HCT116 (cell line): ENCODE measurements around the gene MICOS13. TPM values are rescaled to one million over a fixed set of nuclear protein-coding genes. Genes with fewer than 3 reads are reported as not detected.
A peak's percentile ranks its signal among the peaks of the same experiment; 100 is the strongest.

Experiments used
- ATAC-seq: fragments of 200-7000 bp; cut with Tn5 transposase; 2 replicates; pipeline ENCODE4 v1.9.1; 2020; ENCODE audit warnings: mild to moderate bottlenecking, moderate library complexity
- BruUV-seq: library from RNA; stranded (reverse); fragments of 400-500 nt; replicated peaks from 2 replicates; lab custom pipeline; 2021; lab: Mats Ljungman, UMichigan
- CTCF ChIA-PET: fragments of 300-600 bp; sonication (Branson Sonifier 250); formaldehyde crosslinking; loops from one replicate; lab custom pipeline; 2021; ENCODE audit warnings: antibody characterized with exemption; lab: Charles Lee
- POLR2A ChIA-PET: fragments of 300-600, 350-600 bp; sonication (Branson Sonifier 250); formaldehyde crosslinking; loops from one replicate; lab custom pipeline; 2021; ENCODE audit warnings: antibody characterized with exemption; lab: Charles Lee
- RAD21 ChIA-PET, 2 experiments: fragments of 300-600 bp; sonication (Branson Sonifier 250); formaldehyde crosslinking; loops; one replicate each; lab custom pipeline; 2023; ENCODE audit warnings: low total read pairs in 2 of 2; ENCODE audit not compliant: uncharacterized antibody in 2 of 2, unreplicated experiment in 2 of 2, low non-redundant PET in 1 of 2; lab: Charles Lee
- DNase-seq: peaks from one replicate; pipeline ENCODE4 v3.0.0-alpha.2; 2010; ENCODE audit warnings: low read depth, low spot score
- H2AFZ ChIP-seq: fragments of 200-600 bp; shearing (Covaris generic), sonication (generic); 2 replicates; pipeline ENCODE4 v1.6.1; 2017; ENCODE audit warnings: low read depth, mixed run types, mixed read lengths, antibody characterized with exemption, low read length; ENCODE audit not compliant: poor library complexity, severe bottlenecking
- H3K27ac ChIP-seq: 2 replicates; pipeline ENCODE4 v1.5.1; 2012; ENCODE audit warnings: low read depth, low read length
- H3K27me3 ChIP-seq: fragments of 200-600 bp; sonication (generic); 2 replicates; pipeline ENCODE4 v1.6.1; 2016; ENCODE audit warnings: mixed run types, low read length, mixed read lengths; ENCODE audit not compliant: insufficient read depth
- H3K36me3 ChIP-seq, 2 experiments: fragments of 200-500 bp in 1 of 2; fragments of 200-600 bp in 1 of 2; sonication (Bioruptor generic) in 1 of 2; sonication (generic) in 1 of 2; 2 replicates each; pipeline versions ENCODE4 v1.5.1 to v1.6.1; 2014 to 2016; ENCODE audit warnings: low read length in 2 of 2, inconsistent platforms in 1 of 2, mixed read lengths in 1 of 2, mixed run types in 1 of 2; ENCODE audit not compliant: insufficient read depth in 2 of 2, control insufficient read depth in 1 of 2
- H3K4me1 ChIP-seq, 2 experiments: fragments of 200-600 bp in 1 of 2; sonication (generic) in 1 of 2; 2 replicates each; pipeline versions ENCODE4 v1.5.1 to v1.6.1; 2012 to 2017; ENCODE audit warnings: low read length in 2 of 2, inconsistent platforms in 1 of 2, mild to moderate bottlenecking in 1 of 2, mixed read lengths in 1 of 2, mixed run types in 1 of 2, moderate library complexity in 1 of 2; ENCODE audit not compliant: insufficient read depth in 2 of 2, control insufficient read depth in 1 of 2
- H3K4me2 ChIP-seq: fragments of 200-600 bp; sonication (generic); 2 replicates; pipeline ENCODE4 v1.6.1; 2017; ENCODE audit warnings: mixed run types, low read length, mixed read lengths
- H3K4me3 ChIP-seq, 2 experiments: fragments of 200-600 bp in 1 of 2; sonication (generic) in 1 of 2; replicated peaks in 1 of 2; 2 replicates each; pipeline ENCODE4 v1.5.1; 2011 to 2016; ENCODE audit warnings: low read length in 2 of 2, control low read depth in 1 of 2, low read depth in 1 of 2, mild to moderate bottlenecking in 1 of 2, mixed read lengths in 1 of 2, mixed run types in 1 of 2
- H3K79me2 ChIP-seq: fragments of 200-600 bp; sonication (generic); 2 replicates; pipeline ENCODE4 v1.6.1; 2017; ENCODE audit warnings: mild to moderate bottlenecking, mixed run types, low read length, moderate library complexity, mixed read lengths; ENCODE audit not compliant: insufficient read depth
- H3K9ac ChIP-seq: fragments of 200-600 bp; sonication (generic); 2 replicates; pipeline ENCODE4 v1.6.1; 2016; ENCODE audit warnings: low read length, mixed read lengths
- H3K9me2 ChIP-seq: fragments of 200-600 bp; sonication (generic), shearing (Covaris generic); 2 replicates; pipeline ENCODE4 v1.6.1; 2017; ENCODE audit warnings: mixed run types, mild to moderate bottlenecking, moderate library complexity; ENCODE audit not compliant: insufficient read depth
- H3K9me3 ChIP-seq, 2 experiments: fragments of 200-500 bp in 1 of 2; fragments of 200-600 bp in 1 of 2; sonication (Bioruptor generic) in 1 of 2; sonication (generic) in 1 of 2; 2 replicates each; pipeline ENCODE4 v1.6.1; 2014 to 2017; ENCODE audit warnings: low read length in 2 of 2, mixed read lengths in 2 of 2, inconsistent platforms in 1 of 2, low read depth in 1 of 2, mild to moderate bottlenecking in 1 of 2, mixed run types in 1 of 2, moderate library complexity in 1 of 2; ENCODE audit not compliant: control insufficient read depth in 1 of 2, insufficient read depth in 1 of 2
- H4K20me1 ChIP-seq: fragments of 200-600 bp; sonication (generic), shearing (Covaris generic); 2 replicates; pipeline ENCODE4 v1.6.1; 2017; ENCODE audit warnings: mixed run types, mild to moderate bottlenecking, moderate library complexity; ENCODE audit not compliant: insufficient read depth
- CEBPB ChIP-seq: IDR thresholded peaks from 2 replicates; pipeline ENCODE4 v1.6.1; 2012; ENCODE audit warnings: low read depth
- EGR1 ChIP-seq: IDR thresholded peaks from 2 replicates; pipeline ENCODE4 v1.6.1; 2012; ENCODE audit warnings: low read depth
- ELF1 ChIP-seq: IDR thresholded peaks from 2 replicates; pipeline ENCODE4 v1.6.1; 2012; ENCODE audit warnings: low read depth, borderline replicate concordance
- EZH2phosphoT487 ChIP-seq: fragments of 200-600 bp; IDR thresholded peaks from 2 replicates; pipeline ENCODE4 v1.6.1; 2018; ENCODE audit warnings: antibody characterized with exemption, borderline replicate concordance
- FOSL1 ChIP-seq: IDR thresholded peaks from 2 replicates; pipeline ENCODE4 v1.6.1; 2012; ENCODE audit warnings: low read depth
- POLR2A ChIP-seq: IDR thresholded peaks from 2 replicates; pipeline ENCODE4 v1.7.0; 2011; ENCODE audit warnings: borderline replicate concordance; ENCODE audit not compliant: insufficient read depth, insufficient read length; ENCODE audit errors: extremely low read depth
- POLR2AphosphoS5 ChIP-seq: IDR thresholded peaks from 2 replicates; pipeline ENCODE4 v1.6.1; 2011; ENCODE audit warnings: mild to moderate bottlenecking, low read depth, low read length, moderate library complexity
- SIN3A ChIP-seq: IDR thresholded peaks from 2 replicates; pipeline ENCODE4 v1.6.1; 2012; ENCODE audit warnings: low read depth
- SRF ChIP-seq: IDR thresholded peaks from 2 replicates; pipeline ENCODE4 v1.6.1; 2012; ENCODE audit warnings: low read depth
- TCF7L2 ChIP-seq: IDR thresholded peaks from 2 replicates; pipeline ENCODE4 v1.7.0; 2011; ENCODE audit warnings: borderline replicate concordance, inconsistent platforms; ENCODE audit not compliant: insufficient read depth, insufficient read length; ENCODE audit errors: extremely low read depth
- YY1 ChIP-seq: IDR thresholded peaks from 2 replicates; pipeline ENCODE4 v1.6.1; 2011; ENCODE audit warnings: low read length, low read depth, moderate library complexity, mild to moderate bottlenecking; ENCODE audit not compliant: insufficient replicate concordance; ENCODE audit errors: extremely low read depth
- ZFX ChIP-seq: fragments of 450-650 bp; IDR thresholded peaks from 2 replicates; pipeline ENCODE4 v1.6.1; 2017
- ZNF274 ChIP-seq: fragments of 200-500 bp; sonication (Bioruptor generic); IDR thresholded peaks from 2 replicates; pipeline ENCODE4 v1.6.1; 2014; ENCODE audit warnings: mild to moderate bottlenecking, low read depth, low read length, inconsistent platforms
- intact Hi-C: fragments of 100-400 bp; cut with micrococcal nuclease; formaldehyde crosslinking; loops from 2 replicates; pipeline ENCODE4 v1.10.0; 2022
- total RNA-seq: library from RNA; stranded (reverse); gene quantifications from one replicate; pipeline ENCODE4 v1.2.1, GENCODE V29; 2021; ENCODE audit not compliant: unreplicated experiment
- TF ChIP-seq, protein P1 (sequence below), 3 experiments: fragments of 200-600 bp in 1 of 3; sonication (generic) in 1 of 3; IDR thresholded peaks in 2 of 3; conservative IDR thresholded peaks in 1 of 3; 2 replicates each; pipeline ENCODE4 v1.5.1; 2012 to 2017; ENCODE audit warnings: low read depth in 2 of 3, low read length in 2 of 3, antibody characterized with exemption in 1 of 3, borderline replicate concordance in 1 of 3, control low read depth in 1 of 3, mild to moderate bottlenecking in 1 of 3, mixed read lengths in 1 of 3, mixed run types in 1 of 3, moderate library complexity in 1 of 3; ENCODE audit not compliant: insufficient read depth in 1 of 3
- TF ChIP-seq, protein P2 (sequence below): IDR thresholded peaks from 2 replicates; pipeline ENCODE4 v1.6.1; 2011; ENCODE audit warnings: mild to moderate bottlenecking, low read length, moderate library complexity; ENCODE audit not compliant: insufficient replicate concordance; ENCODE audit errors: extremely low read depth
- TF ChIP-seq, protein P3 (sequence below): IDR thresholded peaks from 2 replicates; pipeline ENCODE4 v1.6.1; 2012
- TF ChIP-seq, protein P4 (sequence below): IDR thresholded peaks from 2 replicates; pipeline ENCODE4 v1.6.1; 2012
- TF ChIP-seq, protein P5 (sequence below): IDR thresholded peaks from 2 replicates; pipeline ENCODE4 v1.6.1; 2012; ENCODE audit warnings: low read depth

Gene MICOS13
- total RNA-seq, 1 experiment from 2014 or later = 61.6 TPM

DNA sequence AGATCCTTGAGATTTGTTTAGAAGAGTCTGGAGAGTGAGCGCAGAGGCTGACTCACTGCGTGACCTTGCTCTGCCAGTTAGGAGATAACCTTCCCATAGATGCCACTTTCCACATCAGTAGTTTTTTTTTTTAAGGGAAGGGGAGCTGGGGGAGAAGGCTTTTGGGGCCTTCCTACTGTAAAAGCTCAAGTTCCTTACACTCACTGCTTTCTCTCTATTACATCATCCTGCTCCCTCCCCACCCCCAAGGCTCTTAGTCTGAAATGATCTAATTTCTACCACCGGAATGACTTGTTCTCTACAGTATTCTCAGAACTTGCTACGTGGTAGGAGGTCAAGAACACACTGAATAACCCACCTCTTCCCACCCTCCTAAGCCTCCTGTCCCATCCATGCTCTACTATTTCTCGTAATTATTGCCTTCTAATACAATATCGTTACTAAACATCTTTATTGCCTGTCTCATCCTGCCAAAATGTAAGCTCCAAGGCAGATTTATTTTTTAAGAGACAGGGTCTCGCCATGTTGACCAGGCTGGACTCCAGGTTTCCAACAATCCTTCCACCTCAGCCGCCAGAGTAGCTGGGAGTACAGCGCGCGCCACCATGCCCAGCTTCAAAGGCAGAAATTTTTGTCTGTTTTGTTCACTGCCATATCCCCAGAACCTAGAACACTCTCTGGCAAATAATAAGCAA lies 38.4 kb upstream of the MICOS13 start:
- peaks cover 10 to 28% of the 10 kb centered on the region in 2 experiments for H3K4me1 ChIP-seq
- H3K9ac ChIP-seq = peak overlapping the region; percentile 99
- DNase-seq = peak; percentile 50
- peak overlapping the region; percentile 88 for H3K4me2 ChIP-seq
- H2AFZ ChIP-seq = no peak overlapping the region
- ChIA-PET CTCF (interaction anchor here (1.5 kb wide), 2 partner anchors 29 to 32 kb away, joined by 6 to 7 read pairs; no protein-coding TSS in a partner anchor), POLR2A (interaction anchor here (0.8 to 3.1 kb wide), 5 partner anchors 27 to 109 kb away, joined by 3 to 31 read pairs (median 5); partner anchors contain the start of gene RPL36), RAD21 (no interaction called here)
- ATAC-seq = no peak
- peaks cover 6 to 14% of the 10 kb centered on the region in 2 experiments; a peak in 2 of 4 replicates for H3K36me3 ChIP-seq
- H3K79me2 ChIP-seq = peaks cover 60% of the 10 kb centered on the region
- intact Hi-C loops = no loop called here
- no peaks in the 10 kb centered on the region for H3K9me3 ChIP-seq
- peak overlapping the region; percentile 85 for H3K27ac ChIP-seq
- H3K4me3 ChIP-seq = peak overlapping the region; percentile 99 to 100
- H4K20me1 ChIP-seq = peaks cover 5% of the 10 kb centered on the region; the same call in 1 of the 2 replicates
- H3K9me2 ChIP-seq = no peaks in the 10 kb centered on the region
- TSS peak; percentile 99 for BruUV-seq
- no peaks in the 10 kb centered on the region for H3K27me3 ChIP-seq
- TF ChIP-seq, protein P1, sequence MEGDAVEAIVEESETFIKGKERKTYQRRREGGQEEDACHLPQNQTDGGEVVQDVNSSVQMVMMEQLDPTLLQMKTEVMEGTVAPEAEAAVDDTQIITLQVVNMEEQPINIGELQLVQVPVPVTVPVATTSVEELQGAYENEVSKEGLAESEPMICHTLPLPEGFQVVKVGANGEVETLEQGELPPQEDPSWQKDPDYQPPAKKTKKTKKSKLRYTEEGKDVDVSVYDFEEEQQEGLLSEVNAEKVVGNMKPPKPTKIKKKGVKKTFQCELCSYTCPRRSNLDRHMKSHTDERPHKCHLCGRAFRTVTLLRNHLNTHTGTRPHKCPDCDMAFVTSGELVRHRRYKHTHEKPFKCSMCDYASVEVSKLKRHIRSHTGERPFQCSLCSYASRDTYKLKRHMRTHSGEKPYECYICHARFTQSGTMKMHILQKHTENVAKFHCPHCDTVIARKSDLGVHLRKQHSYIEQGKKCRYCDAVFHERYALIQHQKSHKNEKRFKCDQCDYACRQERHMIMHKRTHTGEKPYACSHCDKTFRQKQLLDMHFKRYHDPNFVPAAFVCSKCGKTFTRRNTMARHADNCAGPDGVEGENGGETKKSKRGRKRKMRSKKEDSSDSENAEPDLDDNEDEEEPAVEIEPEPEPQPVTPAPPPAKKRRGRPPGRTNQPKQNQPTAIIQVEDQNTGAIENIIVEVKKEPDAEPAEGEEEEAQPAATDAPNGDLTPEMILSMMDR (IDR thresholded peaks at IDR 0.05 in 2 of 3, conservative IDR thresholded peaks at IDR 0.05 in 1 of 3; ENCODE audit: borderline replicate concordance in 1 of 3, insufficient read depth in 1 of 3, low read depth in 2 of 3, low read length in 2 of 3) = no peak
- TF ChIP-seq ELF1 = no peak
- no peak for TF ChIP-seq SIN3A
- TF ChIP-seq EZH2phosphoT487 = no peak
- TF ChIP-seq, protein P2, sequence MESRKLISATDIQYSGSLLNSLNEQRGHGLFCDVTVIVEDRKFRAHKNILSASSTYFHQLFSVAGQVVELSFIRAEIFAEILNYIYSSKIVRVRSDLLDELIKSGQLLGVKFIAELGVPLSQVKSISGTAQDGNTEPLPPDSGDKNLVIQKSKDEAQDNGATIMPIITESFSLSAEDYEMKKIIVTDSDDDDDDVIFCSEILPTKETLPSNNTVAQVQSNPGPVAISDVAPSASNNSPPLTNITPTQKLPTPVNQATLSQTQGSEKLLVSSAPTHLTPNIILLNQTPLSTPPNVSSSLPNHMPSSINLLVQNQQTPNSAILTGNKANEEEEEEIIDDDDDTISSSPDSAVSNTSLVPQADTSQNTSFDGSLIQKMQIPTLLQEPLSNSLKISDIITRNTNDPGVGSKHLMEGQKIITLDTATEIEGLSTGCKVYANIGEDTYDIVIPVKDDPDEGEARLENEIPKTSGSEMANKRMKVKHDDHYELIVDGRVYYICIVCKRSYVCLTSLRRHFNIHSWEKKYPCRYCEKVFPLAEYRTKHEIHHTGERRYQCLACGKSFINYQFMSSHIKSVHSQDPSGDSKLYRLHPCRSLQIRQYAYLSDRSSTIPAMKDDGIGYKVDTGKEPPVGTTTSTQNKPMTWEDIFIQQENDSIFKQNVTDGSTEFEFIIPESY = no peak
- TF ChIP-seq YY1 = no peak
- TF ChIP-seq ZNF274 = no peak
- no peak for TF ChIP-seq EGR1
- TF ChIP-seq FOSL1 = no peak
- TF ChIP-seq CEBPB = peak; percentile 82; the same call in 1 of the 2 replicates
- no peak for TF ChIP-seq TCF7L2
- TF ChIP-seq, protein P3, sequence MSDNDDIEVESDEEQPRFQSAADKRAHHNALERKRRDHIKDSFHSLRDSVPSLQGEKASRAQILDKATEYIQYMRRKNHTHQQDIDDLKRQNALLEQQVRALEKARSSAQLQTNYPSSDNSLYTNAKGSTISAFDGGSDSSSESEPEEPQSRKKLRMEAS = no peak
- TF ChIP-seq POLR2AphosphoS5 = peak; percentile 82
- peak; percentile 33 for TF ChIP-seq POLR2A
- TF ChIP-seq, protein P4, sequence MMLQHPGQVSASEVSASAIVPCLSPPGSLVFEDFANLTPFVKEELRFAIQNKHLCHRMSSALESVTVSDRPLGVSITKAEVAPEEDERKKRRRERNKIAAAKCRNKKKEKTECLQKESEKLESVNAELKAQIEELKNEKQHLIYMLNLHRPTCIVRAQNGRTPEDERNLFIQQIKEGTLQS = no peak
- no peak for TF ChIP-seq SRF
- TF ChIP-seq, protein P5, sequence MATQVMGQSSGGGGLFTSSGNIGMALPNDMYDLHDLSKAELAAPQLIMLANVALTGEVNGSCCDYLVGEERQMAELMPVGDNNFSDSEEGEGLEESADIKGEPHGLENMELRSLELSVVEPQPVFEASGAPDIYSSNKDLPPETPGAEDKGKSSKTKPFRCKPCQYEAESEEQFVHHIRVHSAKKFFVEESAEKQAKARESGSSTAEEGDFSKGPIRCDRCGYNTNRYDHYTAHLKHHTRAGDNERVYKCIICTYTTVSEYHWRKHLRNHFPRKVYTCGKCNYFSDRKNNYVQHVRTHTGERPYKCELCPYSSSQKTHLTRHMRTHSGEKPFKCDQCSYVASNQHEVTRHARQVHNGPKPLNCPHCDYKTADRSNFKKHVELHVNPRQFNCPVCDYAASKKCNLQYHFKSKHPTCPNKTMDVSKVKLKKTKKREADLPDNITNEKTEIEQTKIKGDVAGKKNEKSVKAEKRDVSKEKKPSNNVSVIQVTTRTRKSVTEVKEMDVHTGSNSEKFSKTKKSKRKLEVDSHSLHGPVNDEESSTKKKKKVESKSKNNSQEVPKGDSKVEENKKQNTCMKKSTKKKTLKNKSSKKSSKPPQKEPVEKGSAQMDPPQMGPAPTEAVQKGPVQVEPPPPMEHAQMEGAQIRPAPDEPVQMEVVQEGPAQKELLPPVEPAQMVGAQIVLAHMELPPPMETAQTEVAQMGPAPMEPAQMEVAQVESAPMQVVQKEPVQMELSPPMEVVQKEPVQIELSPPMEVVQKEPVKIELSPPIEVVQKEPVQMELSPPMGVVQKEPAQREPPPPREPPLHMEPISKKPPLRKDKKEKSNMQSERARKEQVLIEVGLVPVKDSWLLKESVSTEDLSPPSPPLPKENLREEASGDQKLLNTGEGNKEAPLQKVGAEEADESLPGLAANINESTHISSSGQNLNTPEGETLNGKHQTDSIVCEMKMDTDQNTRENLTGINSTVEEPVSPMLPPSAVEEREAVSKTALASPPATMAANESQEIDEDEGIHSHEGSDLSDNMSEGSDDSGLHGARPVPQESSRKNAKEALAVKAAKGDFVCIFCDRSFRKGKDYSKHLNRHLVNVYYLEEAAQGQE = no peak
- TF ChIP-seq ZFX = no peak
